Measurements from ENCODE around the gene PVRIG. TPM values are rescaled to one million over a fixed set of nuclear protein-coding genes. Genes with fewer than 3 reads are reported as not detected.

PVRIG gene
- total RNA-seq, 4 donors from 2014 or later = 0.27 TPM; not detected in 3

DNA sequence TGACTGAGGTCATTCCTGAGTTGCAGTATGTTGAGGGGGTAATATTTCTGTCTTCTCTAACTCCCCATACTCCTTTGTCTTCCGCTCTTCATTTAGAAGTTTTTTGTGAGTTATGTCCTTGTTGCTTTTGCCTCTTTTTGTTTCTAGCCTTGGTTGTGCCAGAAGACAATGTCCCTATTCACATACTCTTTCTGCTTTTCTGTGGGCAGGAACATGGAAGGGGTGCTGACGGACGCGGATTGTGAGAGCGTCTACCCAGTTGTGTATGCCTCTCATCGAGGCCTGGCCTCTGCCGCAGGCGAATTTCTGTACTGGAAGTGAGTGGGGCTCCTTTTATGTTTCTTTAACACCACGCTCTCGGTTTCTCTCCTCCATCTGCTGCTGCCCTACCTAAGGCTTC lies 21.5 kb upstream of the PVRIG start:
- Histone ChIP-seq H3K27me3 (peaks cover 6% of the 10 kb centered on the region), H3K4me1 (no peaks in the 10 kb centered on the region), H3K4me3 (no peak overlapping the region), H3K36me3 (no peaks in the 10 kb centered on the region), H3K27ac (no peak overlapping the region), H3K9me3 (no peaks in the 10 kb centered on the region)
- 83 to 95% methylated on average over 8 of the region's 10 CpGs for WGBS, 2 donors (ENCODE audit: low coverage in 1 of 2)
- TF ChIP-seq POLR2A (IDR thresholded peaks at IDR 0.05) (no peak), EP300 (IDR thresholded peaks at IDR 0.05) (no peak), CTCF (IDR thresholded peaks at IDR 0.05) (no peak), POLR2AphosphoS5 (IDR thresholded peaks at IDR 0.05) (no peak)
- ATAC-seq = no peak

- no peak for ATAC-seq
- Histone ChIP-seq H3K4me1 (no peaks in the 10 kb centered on the region), H3K36me3 (no peaks in the 10 kb centered on the region), H3K27me3 (peaks cover 6% of the 10 kb centered on the region), H3K27ac (no peak overlapping the region), H3K9me3 (no peaks in the 10 kb centered on the region), H3K4me3 (no peak overlapping the region)
- TF ChIP-seq POLR2A (IDR thresholded peaks at IDR 0.05) = no peak
- TF ChIP-seq POLR2AphosphoS5 (IDR thresholded peaks at IDR 0.05) = no peak
- TF ChIP-seq CTCF (IDR thresholded peaks at IDR 0.05) = no peak
- no peak for TF ChIP-seq EP300 (IDR thresholded peaks at IDR 0.05)
- 67 to 74% methylated on average over 2 to 8 of the region's 11 CpGs for WGBS, 2 donors (ENCODE audit: low coverage in 1 of 2)
These were observed 19.1 kb upstream of the PVRIG start for GRCh38 chr7:100200693-100201092.

- no peaks in the 10 kb centered on the region for H3K9me3 ChIP-seq
- no peak for ATAC-seq
- no peak overlapping the region for H3K4me3 ChIP-seq
- H3K27ac ChIP-seq = no peak overlapping the region
- TF ChIP-seq EP300 (IDR thresholded peaks at IDR 0.05) (no peak), POLR2AphosphoS5 (IDR thresholded peaks at IDR 0.05) (no peak)
- no peaks in the 10 kb centered on the region for H3K4me1 ChIP-seq
- H3K36me3 ChIP-seq = no peaks in the 10 kb centered on the region
- WGBS, 2 donors (ENCODE audit: low coverage in 1 of 2) = 79% methylated on average over 8 of the region's 9 CpGs; no CpG with 5 or more reads in 1 of the 2 donors
- no peaks in the 10 kb centered on the region for H3K27me3 ChIP-seq
These were observed 15.3 kb upstream of the PVRIG start for GRCh38 chr7:100204454-100204853.

DNA sequence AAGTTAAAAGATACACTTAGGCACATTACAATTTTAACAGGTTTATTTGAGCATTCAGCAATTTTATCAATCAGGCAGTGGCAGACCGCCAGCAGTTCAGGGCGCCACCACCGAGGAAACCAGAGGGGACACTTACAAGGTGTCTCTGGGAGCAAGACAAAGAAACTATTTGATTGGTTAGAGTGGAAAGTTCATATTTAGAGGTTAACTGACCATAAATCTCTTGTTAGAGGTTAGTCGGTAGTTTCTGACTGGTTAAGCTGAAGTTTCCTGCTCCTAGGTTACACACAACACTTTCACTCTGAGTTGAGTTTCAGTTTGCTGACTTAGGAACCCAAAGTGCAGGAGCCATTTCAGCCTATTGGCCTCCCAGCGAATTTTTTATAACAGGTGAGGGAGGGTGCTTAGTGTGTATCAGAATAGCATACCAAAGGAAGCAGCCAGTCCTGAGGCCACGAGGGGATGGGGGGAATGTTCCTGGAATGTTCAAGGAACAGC lies 10.8 kb upstream of the PVRIG start:
- Histone ChIP-seq H3K9me3 (no peaks in the 10 kb centered on the region), H3K4me3 (no peak overlapping the region), H3K27me3 (no peaks in the 10 kb centered on the region), H3K27ac (no peak overlapping the region), H3K4me1 (no peaks in the 10 kb centered on the region), H3K36me3 (no peaks in the 10 kb centered on the region)
- 37 to 61% methylated on average over 6 of the region's 6 CpGs for WGBS, 2 donors (ENCODE audit: low coverage in 1 of 2)
- no peak for ATAC-seq
- no peak for TF ChIP-seq CTCF (IDR thresholded peaks at IDR 0.05)
- no peak for TF ChIP-seq POLR2A (IDR thresholded peaks at IDR 0.05)
- TF ChIP-seq EP300 (IDR thresholded peaks at IDR 0.05) = no peak
- TF ChIP-seq POLR2AphosphoS5 (IDR thresholded peaks at IDR 0.05) = no peak

- no peak for ATAC-seq
- Histone ChIP-seq H3K36me3 (no peaks in the 10 kb centered on the region), H3K9me3 (no peaks in the 10 kb centered on the region), H3K27ac (no peak overlapping the region), H3K4me1 (no peaks in the 10 kb centered on the region), H3K4me3 (no peak overlapping the region), H3K27me3 (no peaks in the 10 kb centered on the region)
- TF ChIP-seq CTCF (IDR thresholded peaks at IDR 0.05) (no peak), EP300 (IDR thresholded peaks at IDR 0.05) (no peak)
- WGBS, 2 donors (ENCODE audit: low coverage in 1 of 2) = 42 to 65% methylated on average over 6 of the region's 6 CpGs
These were observed 10.3 kb upstream of the PVRIG start for GRCh38 chr7:100209493-100209892.
